ENCODE results near the gene TSPAN15. TPM values are rescaled to one million over a fixed set of nuclear protein-coding genes. Genes with fewer than 3 reads are reported as not detected.

Gene TSPAN15
- total RNA-seq, 1 donor = 0.27 TPM

GRCh38 chr10:69416695-69417094 lies 34.6 kb upstream of the TSPAN15 start, which contains the start of gene TACR2:
Gene TACR2, minus strand, starts transcription at chr10:69416918. Its CDS starts 595 bp downstream, at chr10:69416323.
- H3K4me3 ChIP-seq (ENCODE audit: low read depth, low read length) = no peak within 1 kb of the TSS
- no peak for TF ChIP-seq CTCF (IDR thresholded peaks at IDR 0.05; ENCODE audit: insufficient read depth, low read length)
- no peak for DNase-seq (ENCODE audit: low read depth)

GRCh38 chr10:69417542-69417941 lies 33.7 kb upstream of the TSPAN15 start:
- no peak overlapping the region for H3K4me3 ChIP-seq (ENCODE audit: low read depth, low read length)
- DNase-seq (ENCODE audit: low read depth) = no peak
- no peak for TF ChIP-seq CTCF (IDR thresholded peaks at IDR 0.05; ENCODE audit: insufficient read depth, low read length)

GRCh38 chr10:69418052-69418752 lies 33.1 kb upstream of the TSPAN15 start:
- no peak for DNase-seq (ENCODE audit: low read depth)
- no peak overlapping the region for H3K4me3 ChIP-seq (ENCODE audit: low read depth, low read length)
- no peak for TF ChIP-seq CTCF (IDR thresholded peaks at IDR 0.05; ENCODE audit: insufficient read depth, low read length)

GRCh38 chr10:69419096-69419743 lies 32.0 kb upstream of the TSPAN15 start:
- DNase-seq (ENCODE audit: low read depth) = no peak
- no peak for TF ChIP-seq CTCF (IDR thresholded peaks at IDR 0.05; ENCODE audit: insufficient read depth, low read length)
- no peak overlapping the region for H3K4me3 ChIP-seq (ENCODE audit: low read depth, low read length)

- TF ChIP-seq CTCF (IDR thresholded peaks at IDR 0.05; ENCODE audit: insufficient read depth, low read length) = no peak
- no peak for DNase-seq (ENCODE audit: low read depth)
- H3K4me3 ChIP-seq (ENCODE audit: low read depth, low read length) = no peak overlapping the region
Observed at GRCh38 chr10:69419744-69420126, 31.5 kb upstream of the TSPAN15 start.

GRCh38 chr10:69421611-69422308 lies 29.5 kb upstream of the TSPAN15 start:
- DNase-seq (ENCODE audit: low read depth) = no peak
- no peak overlapping the region for H3K4me3 ChIP-seq (ENCODE audit: low read depth, low read length)
- no peak for TF ChIP-seq CTCF (IDR thresholded peaks at IDR 0.05; ENCODE audit: insufficient read depth, low read length)

Measured in fibroblast of the aortic adventitia (primary cell).